T-helper 17 cell (primary cell): ENCODE measurements around the gene RASSF6. TPM values are rescaled to one million over a fixed set of nuclear protein-coding genes. Genes with fewer than 3 reads are reported as not detected.
"Not testable (repeated sequence)": the region's sequence is repeated elsewhere in the genome, so short reads cannot be mapped to it uniquely, and the experiment has no call there.

ENCODE experiments used
- ATAC-seq: fragments of 150-1000 bp; cut with Tn5 transposase; 2 replicates; pipeline ENCODE4 v1.10.0; 2021; ENCODE audit warnings: mild to moderate bottlenecking, moderate library complexity
- DNase-seq, 3 donors: peaks; one replicate each; pipeline versions ENCODE4 v3.0.0 to v3.0.0-alpha.2; 2020 to 2021
- H3K9me3 ChIP-seq: one replicate; pipeline ENCODE4 v1.7.0; 2013; ENCODE audit warnings: low read length, mild to moderate bottlenecking; ENCODE audit not compliant: control insufficient read depth, poor library complexity, severe bottlenecking
- H3K27ac Mint-ChIP-seq: one replicate; pipeline ENCODE4 v1.8.0; 2022; ENCODE audit warnings: mild to moderate bottlenecking, moderate library complexity, mixed read lengths
- H3K27me3 Mint-ChIP-seq: one replicate; pipeline ENCODE4 v1.8.0; 2022; ENCODE audit warnings: mixed read lengths
- H3K36me3 Mint-ChIP-seq: one replicate; pipeline ENCODE4 v1.8.0; 2022; ENCODE audit warnings: low read depth, mixed read lengths
- H3K4me1 Mint-ChIP-seq: one replicate; pipeline ENCODE4 v1.8.0; 2022; ENCODE audit warnings: mild to moderate bottlenecking, mixed read lengths
- H3K4me3 Mint-ChIP-seq: one replicate; pipeline ENCODE4 v1.8.0; 2022; ENCODE audit warnings: mild to moderate bottlenecking, moderate library complexity, mixed read lengths
- total RNA-seq, 4 donors: library from RNA in 2 of 4; stranded (reverse) in 2 of 4; gene quantifications; one replicate each; pipeline ENCODE4 v1.2.3 and lab custom pipeline; 2022 to 2026

The RASSF6 gene
- total RNA-seq, 2 donors from 2014 or later: 1.4 to 1.7 TPM

- H3K27me3 Mint-ChIP-seq: no peaks in the 10 kb centered on the region
- ATAC-seq (peak; percentile 52), DNase-seq (no peak)
- no peak overlapping the region for H3K27ac Mint-ChIP-seq
- H3K4me3 Mint-ChIP-seq: peak overlapping the region; percentile 26
- peaks cover 5% of the 10 kb centered on the region for H3K36me3 Mint-ChIP-seq
- H3K4me1 Mint-ChIP-seq: peaks cover 15% of the 10 kb centered on the region
- no peaks in the 10 kb centered on the region for H3K9me3 ChIP-seq
These were observed 13.7 kb downstream of the RASSF6 start for GRCh38 chr4:73606465-73606974.

GRCh38 chr4:73603854-73604584, 16.2 kb downstream of the RASSF6 start:
- H3K36me3 Mint-ChIP-seq: peaks cover 2% of the 10 kb centered on the region
- H3K4me3 Mint-ChIP-seq: no peak overlapping the region
- H3K9me3 ChIP-seq: no peaks in the 10 kb centered on the region
- H3K4me1 Mint-ChIP-seq: peaks cover 15% of the 10 kb centered on the region
- no peak for ATAC-seq
- no peak for DNase-seq
- no peaks in the 10 kb centered on the region for H3K27me3 Mint-ChIP-seq
- no peak overlapping the region for H3K27ac Mint-ChIP-seq

- H3K36me3 Mint-ChIP-seq: peaks cover 2% of the 10 kb centered on the region
- ATAC-seq: no peak
- H3K9me3 ChIP-seq: no peaks in the 10 kb centered on the region
- no peaks in the 10 kb centered on the region for H3K27me3 Mint-ChIP-seq
- H3K4me3 Mint-ChIP-seq: no peak overlapping the region
- H3K27ac Mint-ChIP-seq: no peak overlapping the region
- peaks cover 15% of the 10 kb centered on the region for H3K4me1 Mint-ChIP-seq
- no peak for DNase-seq
These were observed 16.9 kb downstream of the RASSF6 start for GRCh38 chr4:73603271-73603710.

DNA sequence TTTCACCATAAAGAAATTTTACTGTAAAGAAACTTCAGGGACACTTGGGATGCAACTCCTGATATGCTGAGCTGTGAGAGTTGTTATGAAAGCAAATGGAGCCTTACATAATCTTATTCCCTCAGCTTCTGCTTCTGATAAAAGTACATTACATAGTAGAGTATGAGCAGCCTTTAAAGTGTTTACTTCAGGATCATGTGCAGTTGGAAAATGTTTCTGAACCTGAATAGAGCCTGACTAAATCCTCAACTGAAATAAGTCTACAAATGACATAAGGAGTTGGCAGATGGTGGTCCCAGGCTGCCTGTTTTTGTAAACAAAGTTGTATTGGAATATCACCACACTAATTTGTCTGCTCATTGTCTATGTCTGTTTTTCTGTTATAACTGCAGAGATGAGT, 19.3 kb downstream of the RASSF6 start:
- H3K4me3 Mint-ChIP-seq: no peak overlapping the region
- H3K4me1 Mint-ChIP-seq: peaks cover 3% of the 10 kb centered on the region
- H3K36me3 Mint-ChIP-seq: peaks cover 2% of the 10 kb centered on the region
- H3K9me3 ChIP-seq: no peaks in the 10 kb centered on the region
- no peak for ATAC-seq
- H3K27ac Mint-ChIP-seq: no peak overlapping the region
- no peaks in the 10 kb centered on the region for H3K27me3 Mint-ChIP-seq
- DNase-seq: no peak

DNA sequence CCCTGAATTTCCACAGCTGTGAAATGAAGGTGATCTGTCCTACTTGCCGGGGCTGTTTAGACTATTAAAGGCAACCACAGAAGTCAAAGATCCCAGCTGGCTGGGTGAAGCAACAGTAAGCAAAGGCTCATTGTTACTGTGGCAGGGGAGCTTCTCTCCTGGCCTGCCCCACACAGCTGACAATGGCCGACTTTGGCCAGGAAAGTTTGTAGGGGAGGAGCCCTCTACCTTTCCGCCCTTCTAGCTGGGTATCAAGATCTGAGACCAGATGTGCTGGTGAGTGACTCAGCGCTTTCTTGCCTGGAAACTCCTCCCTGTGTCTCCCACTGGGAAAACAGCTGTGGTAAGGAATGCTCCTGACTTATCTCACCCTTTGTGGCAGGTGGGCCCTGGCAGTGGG, 21.1 kb downstream of the RASSF6 start:
- Mint-ChIP-seq H3K4me3 (no peak overlapping the region), H3K4me1 (no peaks in the 10 kb centered on the region), H3K27me3 (no peaks in the 10 kb centered on the region), H3K36me3 (peaks cover 2% of the 10 kb centered on the region), H3K27ac (no peak overlapping the region)
- DNase-seq (no peak), ATAC-seq (no peak)
- H3K9me3 ChIP-seq: no peaks in the 10 kb centered on the region

DNA sequence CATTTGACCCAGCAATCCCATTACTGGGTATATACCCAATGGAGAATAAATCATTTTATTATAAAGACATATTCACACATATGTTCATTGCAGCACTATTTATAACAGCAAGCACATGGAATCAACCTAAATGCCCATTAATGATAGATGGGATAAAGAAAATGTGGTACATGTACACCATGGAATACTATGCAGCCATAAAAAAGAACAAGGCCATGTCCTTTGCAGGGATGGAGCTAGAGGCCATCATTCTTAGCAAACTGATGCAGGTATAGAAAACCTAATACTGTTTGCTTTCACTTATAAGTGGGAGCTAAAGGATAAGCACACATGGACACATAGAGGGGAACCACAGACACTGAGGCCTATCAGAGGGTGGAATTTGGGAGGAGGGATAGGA, 22.6 kb downstream of the RASSF6 start:
- H3K27ac Mint-ChIP-seq: no peak overlapping the region
- DNase-seq (no peak), ATAC-seq (no peak)
- no peaks in the 10 kb centered on the region for H3K4me1 Mint-ChIP-seq
- H3K27me3 Mint-ChIP-seq: no peaks in the 10 kb centered on the region
- peaks cover 2% of the 10 kb centered on the region for H3K36me3 Mint-ChIP-seq
- H3K4me3 Mint-ChIP-seq: no peak overlapping the region
- H3K9me3 ChIP-seq: no peaks in the 10 kb centered on the region

DNA sequence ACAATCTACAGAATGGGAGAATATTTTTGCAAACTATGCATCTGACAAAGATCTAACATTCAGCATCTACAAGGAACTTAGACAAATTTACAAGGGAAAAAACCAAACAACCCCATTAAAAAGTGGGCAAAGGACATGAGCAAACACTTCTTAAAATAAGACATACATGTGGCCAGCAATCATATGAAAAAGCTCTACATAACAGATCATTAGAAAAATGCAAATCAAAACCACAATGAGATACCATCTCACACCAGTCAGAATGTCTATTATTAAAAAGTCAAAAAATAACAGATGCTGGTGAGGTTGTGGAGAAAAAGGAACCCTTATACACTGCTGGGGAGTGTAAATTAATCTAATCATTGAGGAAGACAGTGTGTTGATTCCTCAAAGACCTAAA, 23.1 kb downstream of the RASSF6 start:
- H3K4me1 Mint-ChIP-seq, DNase-seq, ATAC-seq, H3K36me3 Mint-ChIP-seq, H3K27me3 Mint-ChIP-seq, H3K4me3 Mint-ChIP-seq, H3K27ac Mint-ChIP-seq, H3K9me3 ChIP-seq: not testable (repeated sequence)

DNA sequence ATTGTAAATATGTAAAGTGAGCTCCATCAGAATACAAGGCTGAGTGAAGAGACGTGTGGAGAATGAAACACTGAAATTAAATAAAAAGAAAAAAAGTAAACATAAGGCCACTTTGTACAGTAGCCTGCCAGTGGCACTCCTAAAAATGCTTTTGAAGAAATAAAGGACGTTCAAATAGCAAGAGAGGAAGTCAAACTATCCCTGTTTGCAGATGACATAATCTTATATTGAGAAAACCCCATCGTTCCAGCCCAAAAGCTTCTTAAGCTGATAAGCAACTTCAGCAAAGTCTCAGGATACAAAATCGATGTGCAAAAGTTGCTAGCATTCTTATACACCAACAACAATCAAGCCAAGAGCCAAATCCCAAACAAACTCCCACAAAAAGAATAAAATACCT, 24.2 kb downstream of the RASSF6 start:
- H3K9me3 ChIP-seq: no peaks in the 10 kb centered on the region
- Mint-ChIP-seq H3K36me3 (peaks cover 4% of the 10 kb centered on the region), H3K4me1 (no peaks in the 10 kb centered on the region), H3K27me3 (peaks cover 7% of the 10 kb centered on the region), H3K4me3 (no peak overlapping the region), H3K27ac (no peak overlapping the region)
- no peak for DNase-seq
- no peak for ATAC-seq

DNA sequence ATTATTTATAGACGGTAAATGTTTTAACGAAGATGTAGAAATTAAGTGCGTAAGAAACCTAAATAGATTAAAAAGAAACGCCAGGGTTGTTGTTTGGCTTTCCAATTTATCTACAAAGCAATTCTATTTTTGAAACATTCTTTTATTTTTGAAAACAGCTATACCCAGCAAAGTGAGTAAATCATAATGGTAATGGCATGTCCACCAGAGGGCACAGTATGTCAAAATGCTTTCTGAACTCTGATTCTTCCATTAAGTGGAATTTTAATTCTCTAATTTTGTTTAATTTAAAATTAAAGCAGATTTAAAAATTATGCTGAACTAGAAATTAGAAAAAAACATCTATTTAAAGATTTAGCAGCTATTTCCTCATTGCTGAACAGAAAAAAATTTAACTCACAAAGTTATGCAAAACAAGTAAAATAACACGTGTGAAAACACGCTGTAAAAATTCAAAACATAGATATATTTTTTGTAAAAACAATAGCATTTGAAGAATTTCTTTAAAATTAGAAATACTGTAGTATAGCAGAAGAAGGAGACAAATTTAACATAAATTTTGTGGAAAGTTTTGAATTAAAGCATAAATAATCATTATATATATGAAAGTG, 26.5 kb downstream of the RASSF6 start:
- Mint-ChIP-seq H3K27ac (no peak overlapping the region), H3K36me3 (peaks cover 4% of the 10 kb centered on the region), H3K27me3 (peaks cover 7% of the 10 kb centered on the region), H3K4me1 (no peaks in the 10 kb centered on the region), H3K4me3 (no peak overlapping the region)
- DNase-seq (no peak), ATAC-seq (no peak)
- H3K9me3 ChIP-seq: no peaks in the 10 kb centered on the region

GRCh38 chr4:73589887-73590801, 30.1 kb downstream of the RASSF6 start:
- H3K4me3 Mint-ChIP-seq: no peak overlapping the region
- peaks cover 4% of the 10 kb centered on the region for H3K36me3 Mint-ChIP-seq

DNA sequence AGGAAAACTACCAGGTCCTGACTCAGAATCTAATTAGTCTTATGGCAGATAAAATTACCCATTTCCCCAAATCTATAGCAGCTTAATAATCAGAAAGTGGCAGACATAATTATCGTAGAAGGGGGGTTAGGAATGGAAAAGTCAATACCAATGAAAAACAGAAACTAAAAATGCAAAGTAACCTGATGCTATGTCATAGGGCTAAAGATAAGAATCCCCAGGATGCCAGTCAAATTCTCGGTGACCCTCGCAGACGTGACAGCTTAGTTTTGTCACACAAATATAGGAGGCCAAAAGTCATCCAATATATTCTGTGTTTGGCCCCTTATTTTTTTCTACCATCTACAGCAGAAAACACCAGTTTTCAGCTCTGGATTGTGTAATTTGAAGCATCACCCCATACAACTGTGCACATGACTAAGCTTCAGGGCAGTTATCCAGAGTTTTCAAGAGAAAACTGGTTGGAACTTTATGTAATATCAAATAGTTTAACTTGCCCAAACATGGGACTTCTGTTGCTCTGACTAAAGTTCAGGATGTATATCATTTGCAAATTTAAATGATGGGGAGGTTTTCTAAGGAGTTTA, 30.9 kb downstream of the RASSF6 start:
- Mint-ChIP-seq H3K27ac (no peak overlapping the region), H3K36me3 (peaks cover 4% of the 10 kb centered on the region), H3K4me1 (no peaks in the 10 kb centered on the region), H3K27me3 (peaks cover 7% of the 10 kb centered on the region), H3K4me3 (no peak overlapping the region)
- ATAC-seq (no peak), DNase-seq (no peak)
- H3K9me3 ChIP-seq: no peaks in the 10 kb centered on the region

More at GRCh38 chr4:73589887-73590801, 30.1 kb downstream of the RASSF6 start:
- H3K4me1 Mint-ChIP-seq: no peaks in the 10 kb centered on the region
- H3K27me3 Mint-ChIP-seq: peaks cover 7% of the 10 kb centered on the region
- H3K9me3 ChIP-seq: no peaks in the 10 kb centered on the region
- DNase-seq: no peak
- no peak for ATAC-seq
- no peak overlapping the region for H3K27ac Mint-ChIP-seq

DNA sequence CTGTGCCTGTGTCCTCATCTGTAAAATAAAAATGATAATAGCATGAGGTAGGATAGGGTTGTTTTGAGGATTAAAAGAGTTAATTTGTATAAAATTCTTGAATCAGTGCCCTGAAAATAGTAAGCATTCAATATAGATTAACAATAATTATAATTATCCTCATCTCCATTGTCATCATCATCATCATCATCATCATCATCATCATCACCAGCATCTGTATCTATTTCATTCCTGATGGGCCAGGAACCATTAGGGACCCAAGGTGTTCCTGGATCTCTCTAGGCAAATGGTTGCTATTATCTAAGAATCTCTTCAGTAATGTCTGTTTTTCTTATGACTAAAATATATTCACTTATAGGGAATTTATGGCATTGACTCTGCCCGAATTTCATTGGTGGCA, 31.6 kb downstream of the RASSF6 start:
- H3K4me1 Mint-ChIP-seq: no peaks in the 10 kb centered on the region
- no peak overlapping the region for H3K27ac Mint-ChIP-seq
- H3K27me3 Mint-ChIP-seq: peaks cover 7% of the 10 kb centered on the region
- ATAC-seq: no peak
- H3K9me3 ChIP-seq: no peaks in the 10 kb centered on the region
- H3K4me3 Mint-ChIP-seq: no peak overlapping the region
- DNase-seq: no peak
- H3K36me3 Mint-ChIP-seq: peaks cover 4% of the 10 kb centered on the region

GRCh38 chr4:73586666-73587065, 33.6 kb downstream of the RASSF6 start:
- no peaks in the 10 kb centered on the region for H3K4me1 Mint-ChIP-seq
- no peaks in the 10 kb centered on the region for H3K9me3 ChIP-seq
- no peak overlapping the region for H3K4me3 Mint-ChIP-seq
- DNase-seq: no peak
- H3K27me3 Mint-ChIP-seq: peaks cover 1% of the 10 kb centered on the region
- H3K36me3 Mint-ChIP-seq: peaks cover 1% of the 10 kb centered on the region
- no peak overlapping the region for H3K27ac Mint-ChIP-seq
- ATAC-seq: no peak
